NT2/D1 (cell line): ENCODE results near the gene SRXN1.

Source experiments
- DNase-seq: peaks from one replicate; pipeline ENCODE4 v3.0.0-alpha.2; 2011; ENCODE audit warnings: low read depth, low spot score
- H3K27me3 ChIP-seq: 2 replicates; pipeline ENCODE4 v1.6.0; 2011; ENCODE audit warnings: mild to moderate bottlenecking; ENCODE audit not compliant: insufficient read length, insufficient read depth
- H3K36me3 ChIP-seq: 2 replicates; pipeline ENCODE4 v1.6.1; 2011; ENCODE audit warnings: mild to moderate bottlenecking, low read length, mixed read lengths; ENCODE audit not compliant: insufficient read depth, insufficient read length
- H3K4me1 ChIP-seq: 2 replicates; pipeline ENCODE4 v1.5.1; 2011; ENCODE audit not compliant: insufficient read depth, insufficient read length
- H3K4me3 ChIP-seq: 2 replicates; pipeline ENCODE4 v1.5.1; 2011; ENCODE audit warnings: low read depth; ENCODE audit not compliant: insufficient read length
- H3K9ac ChIP-seq: 2 replicates; pipeline ENCODE4 v1.6.0; 2011; ENCODE audit warnings: low read depth; ENCODE audit not compliant: insufficient read length
- H3K9me3 ChIP-seq: 2 replicates; pipeline ENCODE4 v1.5.1; 2011; ENCODE audit warnings: mild to moderate bottlenecking, low read length; ENCODE audit not compliant: insufficient read depth
- SUZ12 ChIP-seq: IDR thresholded peaks from 2 replicates; pipeline ENCODE4 v1.6.1; 2011; ENCODE audit not compliant: insufficient read length, insufficient read depth; ENCODE audit errors: extremely low read depth
- YY1 ChIP-seq: IDR thresholded peaks from 2 replicates; pipeline ENCODE4 v1.6.1; 2011; ENCODE audit not compliant: insufficient read length, insufficient read depth
- ZNF274 ChIP-seq: IDR thresholded peaks from 2 replicates; pipeline ENCODE4 v1.6.1; 2011; ENCODE audit warnings: mild to moderate bottlenecking, low read depth, low read length

Gene SRXN1

GRCh38 chr20:661474-662270 lies 8.7 kb upstream of the SRXN1 start:
- TF ChIP-seq SUZ12, result no peak
- Histone ChIP-seq H3K9ac (no peak overlapping the region), H3K27me3 (no peaks in the 10 kb centered on the region), H3K9me3 (no peaks in the 10 kb centered on the region), H3K4me3 (no peak overlapping the region), H3K36me3 (no peaks in the 10 kb centered on the region), H3K4me1 (peaks cover 12% of the 10 kb centered on the region)
- DNase-seq, result no peak

- H3K9ac ChIP-seq, result no peak overlapping the region
- no peak overlapping the region for H3K4me3 ChIP-seq
Observed at GRCh38 chr20:658731-659291, 5.8 kb upstream of the SRXN1 start.

GRCh38 chr20:658202-658601 lies 5.2 kb upstream of the SRXN1 start:
- no peak overlapping the region for H3K9ac ChIP-seq
- H3K4me1 ChIP-seq, result peaks cover 17% of the 10 kb centered on the region
- DNase-seq, result no peak
- TF ChIP-seq YY1 (no peak), ZNF274 (no peak), SUZ12 (no peak)
- no peaks in the 10 kb centered on the region for H3K27me3 ChIP-seq
- H3K4me3 ChIP-seq, result no peak overlapping the region
- H3K36me3 ChIP-seq, result no peaks in the 10 kb centered on the region
- H3K9me3 ChIP-seq, result no peaks in the 10 kb centered on the region

More at GRCh38 chr20:658731-659291, 5.8 kb upstream of the SRXN1 start:
- no peak for DNase-seq
- Histone ChIP-seq H3K9me3 (no peaks in the 10 kb centered on the region), H3K36me3 (no peaks in the 10 kb centered on the region), H3K4me1 (peaks cover 14% of the 10 kb centered on the region), H3K27me3 (no peaks in the 10 kb centered on the region)
- TF ChIP-seq ZNF274, result no peak
- no peak for TF ChIP-seq SUZ12
- TF ChIP-seq YY1, result no peak

- no peak for DNase-seq
- Histone ChIP-seq H3K4me1 (peaks cover 14% of the 10 kb centered on the region), H3K9ac (no peak overlapping the region), H3K27me3 (no peaks in the 10 kb centered on the region), H3K4me3 (no peak overlapping the region), H3K36me3 (peaks cover 1% of the 10 kb centered on the region), H3K9me3 (no peaks in the 10 kb centered on the region)
- TF ChIP-seq SUZ12 (no peak), ZNF274 (no peak), YY1 (no peak)
Observed at GRCh38 chr20:655726-656624, 3.0 kb upstream of the SRXN1 start.

- no peak for DNase-seq
- Histone ChIP-seq H3K9ac (no peak overlapping the region), H3K36me3 (peaks cover 15% of the 10 kb centered on the region), H3K27me3 (no peaks in the 10 kb centered on the region), H3K9me3 (no peaks in the 10 kb centered on the region), H3K4me1 (peaks cover 7% of the 10 kb centered on the region), H3K4me3 (no peak overlapping the region)
- TF ChIP-seq SUZ12 (no peak), YY1 (no peak), ZNF274 (no peak)
Observed at GRCh38 chr20:654417-654750, 1.4 kb upstream of the SRXN1 start.

DNA sequence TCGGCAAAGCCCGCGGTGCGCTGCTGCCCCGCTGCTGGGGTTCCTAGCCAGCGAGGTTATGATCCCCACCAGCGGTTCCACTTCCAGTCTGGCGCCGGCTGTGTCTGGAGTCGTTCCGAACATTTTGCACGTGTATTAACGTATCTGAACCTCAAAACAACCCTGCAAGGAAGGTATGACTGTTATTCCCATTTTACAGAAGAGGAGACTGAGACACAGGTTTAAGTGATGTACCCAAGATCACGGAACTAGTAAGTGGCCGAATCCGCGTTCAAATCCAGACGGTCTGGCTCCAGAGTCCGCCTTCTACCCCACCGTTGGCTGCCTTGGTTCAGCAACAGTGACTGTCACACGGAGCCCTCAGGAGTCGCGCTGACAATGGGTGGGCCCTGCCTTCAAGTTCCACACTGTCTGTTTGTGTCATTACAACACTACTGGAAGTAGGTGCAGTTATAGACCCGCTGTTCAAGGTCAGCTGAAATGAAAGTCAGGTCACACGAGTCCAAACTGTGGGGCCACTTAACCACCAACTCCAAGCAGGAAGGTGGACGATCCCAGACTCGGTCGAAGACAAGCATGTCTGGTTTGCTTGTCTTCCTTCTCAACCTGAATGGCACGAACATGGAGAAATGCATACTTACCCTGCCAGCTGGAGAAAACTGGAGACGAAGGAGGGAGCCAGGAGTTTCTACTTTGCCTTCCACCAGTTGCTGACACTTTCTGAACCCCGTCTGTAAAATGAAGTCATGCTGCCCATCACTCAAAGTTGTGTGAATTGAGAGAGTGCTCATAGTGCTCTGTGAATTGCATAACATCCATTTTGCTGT lies 803 bp upstream of the SRXN1 start:
- TF ChIP-seq SUZ12, result no peak
- no peak for TF ChIP-seq YY1
- no peak for TF ChIP-seq ZNF274
- DNase-seq, result no peak
- H3K9me3 ChIP-seq, result no peaks in the 10 kb centered on the region

More for the DNA sequence above, 803 bp upstream of the SRXN1 start:
- peak overlapping the region; percentile 56 for H3K9ac ChIP-seq
- H3K4me3 ChIP-seq, result peak overlapping the region; percentile 33
- no peaks in the 10 kb centered on the region for H3K27me3 ChIP-seq
- peaks cover 19% of the 10 kb centered on the region for H3K36me3 ChIP-seq
- peaks cover 7% of the 10 kb centered on the region for H3K4me1 ChIP-seq
